Neural cell (in vitro differentiated cells): ENCODE data around the gene BCL3. TPM values are rescaled to one million over a fixed set of nuclear protein-coding genes. Genes with fewer than 3 reads are reported as not detected.

Experiments
- H2AFZ ChIP-seq: fragments of 200-600, 300-800 bp; sonication (generic), shearing (Covaris generic); 2 replicates; pipeline ENCODE4 v1.6.0; 2014; ENCODE audit warnings: low read depth, mild to moderate bottlenecking, antibody characterized with exemption, low read length, moderate library complexity
- H3F3A ChIP-seq: fragments of 200-600 bp; shearing (Covaris generic); 2 replicates; pipeline ENCODE4 v1.6.1; 2016; ENCODE audit warnings: mild to moderate bottlenecking, moderate library complexity, mixed read lengths, antibody characterized with exemption, low read length; ENCODE audit not compliant: insufficient read depth, poor library complexity, severe bottlenecking
- H3K27ac ChIP-seq: fragments of 200-600, 300-800 bp; sonication (generic), shearing (Covaris generic); 2 replicates; pipeline ENCODE4 v1.5.1; 2014; ENCODE audit warnings: mild to moderate bottlenecking, low read length, moderate library complexity
- H3K27me3 ChIP-seq: fragments of 300-800, 200-600 bp; sonication (generic), shearing (Covaris generic); 2 replicates; pipeline ENCODE4 v1.6.0; 2014; ENCODE audit warnings: mild to moderate bottlenecking, low read depth, low read length, moderate library complexity; ENCODE audit not compliant: insufficient read depth
- H3K36me3 ChIP-seq: fragments of 300-800, 200-600 bp; sonication (generic), shearing (Covaris generic); 2 replicates; pipeline ENCODE4 v1.5.1; 2014; ENCODE audit warnings: mild to moderate bottlenecking, antibody characterized with exemption, low read length, moderate library complexity; ENCODE audit not compliant: insufficient read depth
- H3K4me2 ChIP-seq: fragments of 300-800, 200-600 bp; sonication (generic), shearing (Covaris generic); 2 replicates; pipeline ENCODE4 v1.6.0; 2014; ENCODE audit warnings: mild to moderate bottlenecking, low read length
- H3K4me3 ChIP-seq: fragments of 300-800, 200-600 bp; sonication (generic), shearing (Covaris generic); 2 replicates; pipeline ENCODE4 v1.5.1; 2014; ENCODE audit warnings: mild to moderate bottlenecking, low read length, moderate library complexity
- H3K79me2 ChIP-seq: fragments of 200-600 bp; shearing (Covaris generic); replicated peaks from 2 replicates; pipeline ENCODE4 v1.6.0; 2014; ENCODE audit warnings: mild to moderate bottlenecking, low read length, moderate library complexity; ENCODE audit not compliant: insufficient read depth
- H3K9ac ChIP-seq: fragments of 300-800, 200-600 bp; sonication (generic), shearing (Covaris generic); 2 replicates; pipeline ENCODE4 v1.6.1; 2016; ENCODE audit warnings: mild to moderate bottlenecking, low read length, mixed read lengths
- H3K9me2 ChIP-seq: fragments of 200-600 bp; shearing (Covaris generic); 2 replicates; pipeline ENCODE4 v1.6.1; 2016; ENCODE audit warnings: mild to moderate bottlenecking, low read length, mixed read lengths; ENCODE audit not compliant: insufficient read depth
- H3K9me3 ChIP-seq: fragments of 200-600, 300-800 bp; sonication (generic), shearing (Covaris generic); 2 replicates; pipeline ENCODE4 v1.6.1; 2016; ENCODE audit warnings: mild to moderate bottlenecking, mixed run types, low read length, moderate library complexity, mixed read lengths
- H4K20me1 ChIP-seq: fragments of 200-600 bp; shearing (Covaris generic); 2 replicates; pipeline ENCODE4 v1.6.1; 2016; ENCODE audit warnings: mild to moderate bottlenecking, mixed run types; ENCODE audit not compliant: insufficient read depth
- CTCF ChIP-seq: fragments of 450-650 bp; IDR thresholded peaks from 2 replicates; pipeline ENCODE4 v1.5.1; 2014; ENCODE audit warnings: antibody characterized with exemption, mild to moderate bottlenecking, moderate library complexity; ENCODE audit not compliant: poor library complexity, severe bottlenecking
- EP300 ChIP-seq: fragments of 450-650 bp; conservative IDR thresholded peaks from 2 replicates; pipeline ENCODE4 v1.6.1; 2014; ENCODE audit warnings: antibody characterized with exemption, mild to moderate bottlenecking, moderate library complexity; ENCODE audit not compliant: poor library complexity, severe bottlenecking
- EZH2 ChIP-seq: fragments of 200-600, 300-800 bp; shearing (Covaris generic), sonication (generic); IDR thresholded peaks from 2 replicates; pipeline ENCODE4 v1.6.1; 2014; ENCODE audit warnings: antibody characterized with exemption, low read length, borderline replicate concordance, mild to moderate bottlenecking; ENCODE audit not compliant: insufficient read depth, poor library complexity, severe bottlenecking
- MXI1 ChIP-seq: fragments of 450-650 bp; conservative IDR thresholded peaks from 2 replicates; pipeline ENCODE4 v1.6.1; 2014; ENCODE audit warnings: antibody characterized with exemption, mild to moderate bottlenecking; ENCODE audit not compliant: poor library complexity, severe bottlenecking
- POLR2AphosphoS5 ChIP-seq: IDR thresholded peaks from 2 replicates; pipeline ENCODE4 v1.6.1; 2012
- RAD21 ChIP-seq: fragments of 450-650 bp; conservative IDR thresholded peaks from 2 replicates; pipeline ENCODE4 v1.6.1; 2014; ENCODE audit warnings: antibody characterized with exemption, mild to moderate bottlenecking, moderate library complexity
- REST ChIP-seq: IDR thresholded peaks from 2 replicates; pipeline ENCODE4 v1.6.1; 2012; ENCODE audit warnings: borderline replicate concordance
- TAF1 ChIP-seq: IDR thresholded peaks from 2 replicates; pipeline ENCODE4 v1.6.1; 2012; ENCODE audit warnings: low read depth
- polyA plus RNA-seq: library from polyadenylated mRNA; depleted of rRNA; stranded (reverse); fragments of >200 nt; gene quantifications from 2 replicates; pipeline ENCODE4 v1.2.3, GENCODE V29; 2014

BCL3 gene
- polyA plus RNA-seq, 1 donor from 2014 or later: 0.48 TPM

- Histone ChIP-seq H2AFZ (no peak overlapping the region), H3K9ac (no peak overlapping the region), H3K4me3 (peak overlapping the region; percentile 7), H4K20me1 (no peaks in the 10 kb centered on the region), H3K9me2 (no peaks in the 10 kb centered on the region), H3F3A (no peaks in the 10 kb centered on the region), H3K36me3 (no peaks in the 10 kb centered on the region), H3K27me3 (peaks cover 62% of the 10 kb centered on the region), H3K27ac (no peak overlapping the region), H3K79me2 (no peaks in the 10 kb centered on the region), H3K4me2 (no peak overlapping the region), H3K9me3 (no peaks in the 10 kb centered on the region)
- TF ChIP-seq POLR2AphosphoS5 (no peak), RAD21 (no peak), TAF1 (no peak), EP300 (no peak), EZH2 (no peak), MXI1 (no peak), CTCF (no peak), REST (no peak)
These were observed 1.4 kb upstream of the BCL3 start for GRCh38 chr19:44746946-44747738.

GRCh38 chr19:44747739-44748425 lies 626 bp upstream of the BCL3 start:
- Histone ChIP-seq H4K20me1 (no peaks in the 10 kb centered on the region), H3K9me2 (no peaks in the 10 kb centered on the region), H3K36me3 (no peaks in the 10 kb centered on the region), H3K27ac (no peak overlapping the region), H3K9me3 (no peaks in the 10 kb centered on the region), H3F3A (no peaks in the 10 kb centered on the region), H3K4me3 (peak overlapping the region; percentile 7), H3K79me2 (no peaks in the 10 kb centered on the region), H3K9ac (no peak overlapping the region), H3K27me3 (peaks cover 70% of the 10 kb centered on the region), H3K4me2 (no peak overlapping the region), H2AFZ (no peak overlapping the region)
- TF ChIP-seq EZH2: no peak
